Pulmonary artery endothelial cell (primary cell): ENCODE measurements around the gene KCND2. TPM values are rescaled to one million over a fixed set of nuclear protein-coding genes. Genes with fewer than 3 reads are reported as not detected.

Experiments
- DNase-seq: peaks from one replicate; pipeline ENCODE4 v3.0.0-alpha.2; 2011; ENCODE audit warnings: low read depth, low spot score
- total RNA-seq: library from RNA; depleted of rRNA; stranded (reverse); fragments of >200 nt; gene quantifications from 2 replicates; pipeline ENCODE4 v1.2.3, GENCODE V29; 2014

Gene KCND2
- total RNA-seq, 1 donor from 2014 or later: not detected

DNA sequence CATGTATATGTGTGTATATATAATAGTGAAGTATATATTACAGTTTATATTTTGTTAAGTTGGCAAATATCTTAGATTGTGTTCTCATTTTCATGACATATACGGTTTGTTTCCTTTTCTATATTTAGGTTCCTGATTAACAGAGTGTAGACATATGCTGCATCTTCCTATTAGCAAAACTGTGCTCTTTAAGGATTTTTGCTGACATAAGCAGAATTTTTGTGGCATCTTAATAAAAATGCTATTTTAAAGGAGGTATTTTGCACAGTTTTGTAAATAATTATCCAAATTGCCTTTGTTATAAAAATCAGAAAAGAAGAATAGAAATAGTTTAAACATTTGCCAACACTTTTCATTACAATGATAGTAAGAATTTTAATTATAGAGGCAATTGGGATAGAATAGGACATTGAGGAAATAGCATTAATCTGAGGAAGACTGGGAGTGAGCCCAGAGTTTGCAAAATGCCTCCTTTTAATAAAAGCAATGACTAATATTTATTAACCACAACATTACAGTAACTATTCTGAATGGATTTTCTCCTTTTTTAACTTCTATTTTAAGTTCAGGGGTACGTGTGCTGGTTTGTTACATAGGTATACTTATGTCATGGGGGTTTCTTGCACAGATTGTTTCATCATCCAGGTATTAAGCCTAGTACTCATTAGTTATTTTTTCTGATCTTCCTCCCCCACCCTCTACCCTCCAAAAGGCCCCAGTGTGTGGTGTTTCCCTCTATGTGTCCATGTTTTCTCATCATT lies 38.2 kb downstream of the KCND2 start:
- DNase-seq: no peak

DNA sequence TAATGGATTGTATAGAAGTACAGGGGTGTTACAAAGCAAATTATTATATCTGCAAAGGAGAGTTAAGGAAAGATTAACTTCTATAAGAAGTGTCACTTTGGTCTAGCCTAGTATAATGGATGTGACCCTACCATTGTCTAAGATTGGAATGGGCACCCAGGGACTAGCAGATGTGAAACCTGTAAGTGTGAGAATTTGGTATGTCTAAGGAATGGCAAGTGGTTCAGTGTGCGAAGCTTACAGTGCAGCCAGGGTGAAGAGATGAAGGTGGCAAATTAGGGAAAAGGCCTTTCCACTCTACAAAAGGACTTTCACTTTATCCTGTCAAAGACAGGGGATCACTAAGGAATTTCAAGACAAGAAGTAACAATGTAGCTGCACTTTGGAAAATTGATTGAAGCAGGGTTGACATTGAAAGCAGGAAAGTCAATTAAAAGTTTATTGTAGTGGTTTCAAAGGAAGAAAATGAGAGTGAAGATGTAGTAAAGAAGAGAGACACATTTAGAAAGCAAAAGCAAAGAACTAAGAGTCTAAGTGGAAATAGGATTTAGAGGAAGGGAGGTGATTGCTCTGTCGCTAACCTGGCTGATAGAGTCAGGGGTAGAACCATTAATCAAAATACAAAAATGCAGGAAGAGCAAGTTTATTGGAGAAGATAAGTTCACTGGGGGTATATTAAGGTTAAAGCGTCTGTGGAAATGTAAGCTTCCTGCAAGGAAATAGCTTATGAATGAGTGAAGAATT lies 47.4 kb downstream of the KCND2 start:
- DNase-seq: no peak

DNA sequence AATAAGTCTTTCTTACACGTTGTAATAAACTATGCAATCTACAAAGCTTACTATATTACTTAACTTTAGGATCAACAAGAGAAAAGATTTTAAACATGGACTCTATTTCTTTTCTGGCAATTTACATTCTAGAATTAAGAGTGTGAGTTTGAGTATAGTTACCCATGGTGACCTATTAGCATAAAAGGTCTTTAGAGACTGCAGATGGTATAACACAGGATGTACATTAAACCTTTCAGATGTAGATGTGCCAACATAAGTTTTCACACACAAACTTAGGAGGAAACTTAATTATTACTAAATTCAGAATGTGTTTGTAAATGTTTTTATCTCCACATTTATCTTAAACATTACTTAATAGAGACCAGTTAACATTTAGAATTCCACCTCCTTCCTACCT lies 54.1 kb downstream of the KCND2 start:
- no peak for DNase-seq

DNA sequence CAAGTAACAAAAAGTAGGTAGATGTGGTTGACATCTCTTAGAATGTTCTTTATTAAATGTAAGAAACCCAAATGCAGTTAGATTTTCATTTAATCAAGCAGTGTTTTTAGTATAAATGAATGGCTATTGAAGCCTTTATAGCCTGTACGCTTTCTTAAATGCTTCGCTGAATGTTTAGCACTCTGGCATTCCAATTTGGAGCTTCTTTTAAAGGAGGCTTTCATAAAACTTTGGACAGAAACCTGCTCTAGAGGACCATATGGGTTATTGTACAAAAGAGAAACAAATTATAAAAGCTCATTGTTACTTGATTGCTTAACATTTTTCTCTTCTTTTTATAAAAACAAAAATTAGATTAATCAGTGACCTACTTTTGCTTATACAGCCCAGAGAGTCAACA lies 59.5 kb downstream of the KCND2 start:
- DNase-seq: no peak

DNA sequence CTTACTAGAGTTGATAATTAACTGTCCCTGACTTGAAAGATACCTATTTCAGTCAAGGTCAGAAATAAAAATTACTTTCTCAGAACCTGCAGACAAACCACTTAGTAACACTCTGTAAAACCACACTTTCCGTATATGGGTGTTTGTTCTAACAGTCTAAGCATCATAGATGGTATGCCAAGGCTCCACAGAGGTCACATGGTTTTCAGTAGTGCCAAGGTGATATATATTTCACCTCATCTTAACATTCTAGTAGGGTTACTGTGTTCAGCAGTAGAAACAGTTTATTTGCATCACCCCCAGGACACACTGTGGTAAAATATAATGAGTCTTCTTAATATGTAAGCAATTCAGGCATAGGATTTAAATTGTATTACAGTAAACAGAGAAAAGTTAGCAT lies 61.5 kb downstream of the KCND2 start:
- no peak for DNase-seq

DNA sequence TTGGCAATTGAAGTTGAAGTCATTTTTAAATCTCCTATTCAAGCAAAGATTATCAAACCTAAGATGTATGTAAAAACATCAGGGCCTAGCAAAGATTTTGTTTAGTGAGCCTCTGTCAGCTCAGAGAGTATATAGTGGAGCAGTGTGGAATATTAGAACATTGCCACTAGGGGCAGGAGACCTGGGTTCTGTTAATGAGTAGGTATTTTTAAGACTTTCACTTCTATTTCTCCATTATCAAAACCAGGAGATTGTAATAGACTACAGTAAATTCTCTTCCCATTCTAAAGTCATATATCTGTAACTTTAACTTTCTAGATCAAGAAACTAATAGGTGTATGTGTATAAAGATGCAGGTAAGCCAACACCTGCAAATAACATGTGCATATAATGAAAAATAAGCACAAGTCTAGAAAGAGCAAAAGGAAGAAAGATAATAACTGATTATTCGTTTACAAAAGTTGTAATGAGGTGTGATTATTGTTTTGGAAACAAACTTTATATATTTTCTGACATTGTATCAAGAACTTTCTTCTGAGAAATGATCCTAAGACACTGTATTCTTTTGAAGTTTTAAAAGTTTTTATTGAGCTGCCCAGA lies 64.4 kb downstream of the KCND2 start:
- DNase-seq: no peak

DNA sequence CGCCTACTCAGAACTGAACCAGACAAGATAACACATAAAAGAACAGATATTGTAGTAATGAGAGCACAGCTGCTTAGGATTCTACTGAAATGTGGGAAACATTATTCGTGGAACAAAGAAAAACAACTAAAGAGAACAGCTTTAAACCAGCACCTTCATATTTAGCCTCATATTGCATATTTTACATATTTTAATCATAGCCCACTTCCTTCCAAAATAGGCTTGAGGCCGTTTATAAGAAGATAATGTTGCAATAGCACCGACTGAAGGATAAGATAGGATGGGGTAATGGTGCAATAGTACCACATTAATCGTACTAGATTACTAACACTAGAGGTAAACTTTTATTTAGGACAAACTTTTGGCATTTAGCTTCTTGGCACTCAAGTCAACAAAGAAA lies 71.3 kb downstream of the KCND2 start:
- no peak for DNase-seq

DNA sequence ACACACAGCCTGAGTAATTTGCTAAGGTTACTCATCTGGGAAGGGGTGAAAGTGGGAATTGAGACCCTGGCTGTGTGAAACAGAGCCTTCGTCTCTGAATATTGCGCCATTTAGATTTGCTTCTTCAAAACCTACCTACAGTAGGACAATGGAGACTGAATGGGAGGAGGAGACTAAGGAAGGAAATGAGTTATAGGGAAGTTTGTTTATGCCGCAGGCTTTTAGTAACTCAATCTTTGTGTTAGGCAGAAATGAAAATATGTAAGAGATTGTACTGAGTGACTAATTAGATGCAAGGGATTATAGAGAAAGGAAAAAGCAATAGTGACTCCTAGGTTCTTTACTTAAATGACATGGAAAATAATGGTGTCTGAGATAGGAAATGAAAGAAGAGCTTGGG lies 80.2 kb downstream of the KCND2 start:
- no peak for DNase-seq

DNA sequence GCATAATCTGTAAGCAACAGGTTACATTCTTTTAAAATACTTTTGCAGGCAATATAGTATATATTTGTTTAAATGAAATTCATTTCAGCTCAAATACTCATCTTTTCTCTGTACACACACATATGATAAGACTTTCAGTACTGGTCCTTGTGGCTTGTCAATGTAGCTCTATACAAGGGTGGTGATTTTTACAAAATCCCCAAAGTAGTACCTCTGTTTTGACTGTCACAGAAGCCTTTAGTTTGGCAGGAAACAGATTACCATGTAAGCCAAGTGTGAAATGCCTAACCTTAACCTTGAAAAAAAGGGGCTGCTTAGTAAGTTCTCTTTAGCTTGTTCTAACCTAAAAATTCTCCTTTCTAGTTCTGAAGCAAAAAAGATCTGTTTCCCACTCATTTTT lies 87.9 kb downstream of the KCND2 start:
- no peak for DNase-seq

DNA sequence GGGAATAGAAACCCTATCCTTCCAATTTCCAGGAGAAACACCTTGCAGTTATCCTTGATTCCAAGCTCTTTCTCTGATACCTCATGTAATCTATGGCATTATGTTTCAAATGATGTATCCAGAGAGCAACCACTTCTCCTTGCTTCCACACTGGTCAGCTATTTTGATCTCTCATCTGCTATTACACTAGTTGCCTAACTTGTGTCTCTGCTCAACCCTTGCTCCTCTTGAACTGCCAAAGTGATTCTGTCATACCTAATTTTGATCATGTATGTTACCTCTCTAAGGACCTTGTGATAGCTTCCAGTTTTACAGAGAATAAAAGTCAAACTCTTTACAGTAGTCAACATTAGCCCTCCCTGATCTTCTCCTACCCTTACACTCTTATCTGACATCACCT lies 90.4 kb downstream of the KCND2 start:
- DNase-seq: no peak

DNA sequence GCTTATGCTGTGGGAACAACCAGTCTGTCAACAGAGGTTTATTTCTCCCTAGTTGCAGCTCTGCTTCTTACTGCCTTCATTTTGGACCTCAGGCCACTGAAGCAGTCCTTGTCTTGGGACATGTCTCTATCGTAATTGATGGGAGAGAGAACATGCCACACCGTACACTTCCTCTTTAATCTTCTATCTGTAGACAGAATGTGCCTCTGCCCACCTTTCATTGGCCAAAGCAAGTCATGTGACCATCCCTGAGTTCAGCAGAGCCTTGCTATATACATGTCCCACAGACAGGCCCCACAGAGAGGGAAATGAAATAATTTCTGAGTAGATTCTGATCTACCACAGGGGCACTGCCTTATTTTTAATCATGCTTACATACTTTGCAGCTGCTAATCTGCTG lies 98.0 kb downstream of the KCND2 start:
- DNase-seq: no peak

DNA sequence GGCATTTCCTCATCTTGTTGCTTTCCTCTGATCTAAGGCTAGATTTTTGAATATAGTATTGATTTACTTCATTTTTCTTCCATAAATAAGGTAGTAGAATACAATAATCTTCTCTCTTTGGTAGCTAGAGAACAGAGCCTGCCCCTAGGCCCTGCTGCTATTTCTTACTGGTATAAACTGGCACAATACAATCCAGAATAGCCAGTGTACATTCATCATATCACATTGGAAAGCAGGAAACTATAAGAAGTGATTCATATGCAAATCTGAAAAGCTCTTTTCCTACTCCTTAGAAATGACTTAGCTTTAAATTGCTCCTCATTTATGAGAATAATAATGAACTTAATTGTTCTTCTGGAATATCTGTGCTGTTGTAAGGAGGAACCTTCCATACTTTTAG lies 100.2 kb downstream of the KCND2 start:
- DNase-seq: no peak

DNA sequence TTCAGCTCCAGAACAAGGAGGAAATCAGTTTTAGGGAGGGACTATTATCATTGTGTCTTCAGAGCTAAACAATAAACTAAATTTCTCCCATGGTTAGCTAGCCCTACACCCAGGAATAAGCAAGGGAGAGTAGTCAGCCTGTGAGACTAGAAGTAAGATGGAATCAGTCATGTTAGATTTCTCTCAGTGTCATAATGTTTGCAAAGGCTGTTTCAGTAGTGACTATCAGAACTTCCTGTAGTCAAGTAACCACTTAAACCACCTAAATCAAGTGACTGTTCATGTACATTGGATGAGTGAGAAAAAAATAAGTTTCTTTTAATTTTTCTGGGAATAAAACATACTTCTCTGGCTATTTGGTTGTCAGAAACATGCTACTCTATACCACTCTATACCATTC lies 121.6 kb downstream of the KCND2 start:
- no peak for DNase-seq

DNA sequence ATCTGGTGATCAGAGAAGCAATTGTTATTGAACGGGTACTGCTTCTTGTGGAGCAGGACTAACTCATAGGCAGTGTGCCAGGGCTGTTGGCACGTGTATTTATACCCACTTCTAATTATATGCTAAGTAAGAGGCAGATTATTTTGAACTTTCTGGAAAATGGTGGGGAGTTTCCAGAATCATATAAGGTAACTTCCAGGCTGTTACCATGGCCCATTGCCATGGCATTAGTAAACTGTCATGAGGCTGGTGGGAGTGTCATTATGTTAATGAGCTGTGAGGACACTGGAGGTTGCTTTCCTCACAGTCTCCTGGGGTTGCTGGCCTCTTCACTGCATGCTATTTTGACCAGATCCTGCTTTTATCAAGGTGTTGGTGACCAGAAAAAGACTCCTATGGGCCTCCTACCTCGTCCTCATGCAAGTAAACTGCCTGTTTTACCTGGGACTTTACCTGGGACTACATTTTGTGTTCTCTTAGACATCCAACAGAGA lies 122.6 kb downstream of the KCND2 start:
- DNase-seq: no peak

DNA sequence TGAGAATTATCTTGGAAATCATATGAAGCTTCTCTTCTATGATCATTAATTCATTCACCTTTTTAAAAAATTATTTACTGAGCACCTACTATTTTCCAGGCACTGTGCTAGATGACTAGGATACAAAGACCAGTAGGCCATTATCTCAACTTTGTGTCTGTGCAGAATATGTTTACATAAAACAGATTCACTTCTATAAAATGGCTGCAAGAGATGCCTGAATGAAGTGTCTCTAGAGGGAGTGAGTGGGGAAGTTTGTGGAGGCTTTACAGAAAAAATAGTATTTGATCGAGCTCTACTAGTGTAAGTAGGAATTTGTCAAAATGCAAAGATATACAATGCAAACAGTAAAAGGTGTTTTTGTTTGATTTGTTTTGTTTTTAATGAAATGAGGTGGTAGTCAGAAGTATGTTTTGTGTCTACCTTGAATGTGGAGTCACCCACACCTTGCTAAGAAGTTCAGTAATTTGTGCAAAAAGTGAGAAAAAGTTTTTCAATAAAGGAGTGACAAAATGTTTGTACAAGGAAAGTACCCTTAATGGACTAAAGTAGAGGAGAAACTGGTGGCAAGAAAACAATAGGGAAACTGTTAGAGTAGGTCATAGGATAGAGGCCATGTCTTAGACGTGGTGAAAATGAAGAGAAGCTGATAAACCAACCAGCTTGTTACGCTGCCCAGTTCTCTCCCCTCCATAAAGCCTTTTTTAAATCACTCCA lies 125.5 kb downstream of the KCND2 start:
- no peak for DNase-seq

DNA sequence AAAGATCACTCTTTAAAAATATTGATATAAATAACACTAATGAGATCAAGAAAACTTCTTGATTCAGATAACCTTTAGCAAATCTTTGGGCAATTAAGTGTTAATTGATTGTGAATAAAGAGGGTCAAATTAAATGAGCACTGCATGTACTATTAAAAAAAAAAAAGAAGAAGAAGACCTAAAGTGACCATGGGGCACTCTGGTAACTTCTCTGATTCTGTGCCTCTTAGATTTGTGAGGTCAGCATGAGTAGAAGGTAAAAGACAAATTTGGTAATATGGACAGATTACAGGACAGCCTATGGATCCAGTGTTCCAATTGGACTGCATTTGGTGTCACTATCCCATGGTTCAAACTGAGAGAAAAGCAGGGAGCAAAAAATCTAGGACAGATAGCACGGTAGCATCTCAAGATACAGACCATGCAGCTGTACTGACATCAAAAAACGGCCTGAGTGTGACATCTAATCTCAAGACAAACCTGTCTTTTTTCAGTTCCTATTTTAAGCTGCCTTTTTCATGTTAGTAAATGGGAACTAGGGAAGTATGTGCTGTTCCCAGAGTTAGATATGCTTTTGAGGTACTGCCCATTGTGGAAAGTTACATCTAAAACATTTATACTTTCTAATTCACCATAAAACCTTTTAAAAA lies 128.0 kb downstream of the KCND2 start:
- no peak for DNase-seq

DNA sequence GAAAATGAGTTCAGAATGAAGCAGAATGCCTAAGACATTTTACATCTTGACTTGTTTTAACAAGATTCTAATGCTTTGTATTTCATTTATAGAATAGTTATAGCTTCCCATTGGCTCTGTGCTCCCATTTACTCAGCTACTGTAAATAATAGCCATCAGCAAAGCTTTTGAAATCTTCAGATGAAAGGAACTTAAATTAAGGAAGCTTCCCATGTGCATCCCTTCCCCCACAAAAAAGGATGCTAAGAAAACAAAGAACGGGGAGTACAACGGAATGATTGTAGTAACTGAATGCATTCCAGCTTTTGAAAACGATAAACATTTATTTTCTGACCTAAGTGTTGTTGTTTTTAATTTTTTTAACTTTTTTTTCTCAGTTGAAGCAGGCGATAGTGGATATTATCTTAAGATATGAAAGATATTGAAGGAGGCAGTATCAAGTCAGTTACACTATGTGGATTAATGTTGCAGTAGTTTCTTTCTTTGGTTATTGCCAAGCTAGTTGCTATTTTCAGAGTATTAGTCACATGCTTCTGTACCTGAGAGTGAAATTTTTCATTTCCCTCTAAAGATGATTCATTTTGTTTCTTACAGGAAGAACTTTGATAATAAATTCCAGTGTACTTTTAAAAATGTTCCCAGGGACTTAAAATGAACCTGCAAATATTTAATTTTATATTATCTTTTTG lies 129.2 kb downstream of the KCND2 start:
- DNase-seq: no peak

DNA sequence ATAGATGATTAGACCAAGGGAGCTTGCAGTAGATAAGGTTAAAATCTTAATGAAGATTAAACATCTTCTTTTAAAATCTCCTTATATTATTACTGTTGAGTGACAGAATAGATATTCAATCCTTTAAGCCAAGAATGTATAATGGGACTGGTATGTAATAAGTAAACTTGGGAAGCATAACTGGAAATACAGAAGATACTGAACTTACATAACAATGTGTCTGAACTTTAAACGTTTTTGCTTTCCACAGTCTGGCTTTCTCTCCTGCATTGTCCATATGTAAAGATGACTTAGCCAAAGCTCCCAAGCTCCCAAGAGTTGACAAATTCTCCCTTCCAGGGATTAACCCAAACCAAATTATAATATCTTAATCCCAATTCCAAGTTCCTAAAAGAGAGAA lies 129.8 kb downstream of the KCND2 start:
- no peak for DNase-seq

DNA sequence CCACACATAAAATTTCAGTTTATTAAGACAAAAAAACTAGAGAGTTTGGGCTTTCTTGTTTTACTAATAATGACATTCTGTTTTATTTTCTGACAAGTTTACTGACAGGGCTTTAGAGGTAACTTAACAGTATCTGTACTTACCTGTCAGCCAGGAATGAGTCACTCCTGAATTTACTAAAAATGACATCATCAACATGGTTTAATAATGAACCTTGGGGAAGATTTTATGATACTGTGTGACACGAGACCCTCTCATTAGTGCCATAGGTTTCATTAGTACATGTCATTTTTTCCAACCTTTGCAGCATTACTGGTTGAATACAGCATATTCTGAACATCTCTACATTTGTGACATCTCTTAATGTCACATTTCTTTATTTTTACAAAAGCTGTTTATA lies 131.1 kb downstream of the KCND2 start:
- no peak for DNase-seq

DNA sequence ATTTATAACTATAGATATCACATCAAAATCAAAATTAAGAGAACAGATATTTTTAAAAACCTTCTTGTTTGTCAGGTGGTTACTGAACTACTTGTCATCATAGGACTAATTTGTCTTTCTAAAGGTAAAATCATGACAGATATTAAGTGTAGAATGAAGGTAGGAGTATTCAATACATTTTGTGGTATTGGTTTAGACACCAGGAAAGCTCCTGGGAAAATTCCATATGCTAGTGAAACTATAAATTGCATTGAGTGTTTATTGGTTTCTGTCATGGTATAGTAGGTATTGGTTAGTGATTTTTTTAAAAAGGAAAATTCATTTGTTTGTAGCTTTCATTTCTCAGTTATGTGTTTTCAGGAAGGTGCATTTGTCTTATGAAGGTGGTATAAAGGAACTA lies 132.7 kb downstream of the KCND2 start:
- no peak for DNase-seq

DNA sequence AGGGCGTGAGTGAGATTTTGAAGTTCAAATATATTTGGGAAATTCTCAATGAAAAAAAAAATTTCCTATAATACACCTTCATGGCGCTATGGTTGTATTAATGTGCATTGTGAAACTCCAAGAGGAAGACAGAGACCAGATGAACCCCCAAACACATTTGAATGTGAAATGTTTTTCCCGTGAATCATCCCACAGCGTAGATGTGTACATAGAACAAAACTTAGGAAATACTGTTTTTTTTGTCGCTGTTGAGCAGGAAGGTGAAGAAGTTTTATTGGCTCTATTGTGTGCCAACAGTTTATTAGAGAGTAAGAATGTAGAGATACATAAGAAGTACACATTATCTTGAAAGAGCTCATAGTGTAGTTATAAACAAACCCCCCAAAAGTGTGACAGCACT lies 134.0 kb downstream of the KCND2 start:
- DNase-seq: no peak
